22Rv1 (cell line): Measurements from ENCODE around the gene RAMACL.

Source experiments
- H3K27ac ChIP-seq: fragments of 450-650 bp; 2 replicates; pipeline ENCODE4 v1.5.1; 2017
- CTCF ChIP-seq: fragments of 450-650 bp; IDR thresholded peaks from 2 replicates; pipeline ENCODE4 v1.5.1; 2017; ENCODE audit warnings: mild to moderate bottlenecking
- ZFX ChIP-seq: fragments of 450-650 bp; IDR thresholded peaks from 2 replicates; pipeline ENCODE4 v1.6.1; 2017; ENCODE audit warnings: antibody characterized with exemption, borderline replicate concordance

Gene RAMACL

GRCh38 chr6:166533205-166533824, 53.2 kb downstream of the RAMACL start:
- no peak for TF ChIP-seq ZFX
- no peak for TF ChIP-seq CTCF

More at GRCh38 chr6:166533205-166533824, 53.2 kb downstream of the RAMACL start:
- H3K27ac ChIP-seq = no peak overlapping the region
